Endothelial cell (in vitro differentiated cells): ENCODE data around the gene TAAR2. TPM values are rescaled to one million over a fixed set of nuclear protein-coding genes. Genes with fewer than 3 reads are reported as not detected.

ENCODE experiments used
- DNase-seq: peaks from one replicate; pipeline ENCODE4 v3.0.0; 2021; ENCODE audit warnings: low spot score
- H3K27ac Mint-ChIP-seq: one replicate; pipeline ENCODE4 v1.8.0; 2021; ENCODE audit warnings: mixed read lengths, inconsistent platforms; ENCODE audit not compliant: unreplicated experiment
- H3K27me3 Mint-ChIP-seq: one replicate; pipeline ENCODE4 v1.8.0; 2021; ENCODE audit warnings: mild to moderate bottlenecking, moderate library complexity, mixed read lengths, inconsistent platforms; ENCODE audit not compliant: unreplicated experiment
- H3K36me3 Mint-ChIP-seq: one replicate; pipeline ENCODE4 v1.8.0; 2021; ENCODE audit warnings: mild to moderate bottlenecking, low read depth, mixed read lengths, inconsistent platforms; ENCODE audit not compliant: unreplicated experiment
- H3K4me1 Mint-ChIP-seq: one replicate; pipeline ENCODE4 v1.8.0; 2021; ENCODE audit warnings: mild to moderate bottlenecking, mixed read lengths, inconsistent platforms; ENCODE audit not compliant: unreplicated experiment
- H3K4me3 Mint-ChIP-seq: one replicate; pipeline ENCODE4 v1.8.0; 2021; ENCODE audit warnings: mild to moderate bottlenecking, mixed read lengths, inconsistent platforms; ENCODE audit not compliant: unreplicated experiment
- H3K9me3 Mint-ChIP-seq: one replicate; pipeline ENCODE4 v1.8.0; 2021; ENCODE audit warnings: mixed read lengths, inconsistent platforms; ENCODE audit not compliant: unreplicated experiment
- total RNA-seq: library from RNA; stranded (reverse); fragmentation: NEBNext Ultra II Directional; extraction: Animal tissue kit (Norgen Biotek cat#: 25700); gene quantifications from one replicate; pipeline ENCODE4 v1.2.1, GENCODE V29; 2021; ENCODE audit not compliant: unreplicated experiment
- TF ChIP-seq, protein P1 (sequence below): fragments of 200-600 bp; sonication (generic); IDR thresholded peaks from one replicate; pipeline ENCODE4 v1.5.0; 2021; ENCODE audit warnings: antibody characterized with exemption; ENCODE audit not compliant: unreplicated experiment

Gene TAAR2
- total RNA-seq, 1 donor from 2014 or later, result not detected

DNA sequence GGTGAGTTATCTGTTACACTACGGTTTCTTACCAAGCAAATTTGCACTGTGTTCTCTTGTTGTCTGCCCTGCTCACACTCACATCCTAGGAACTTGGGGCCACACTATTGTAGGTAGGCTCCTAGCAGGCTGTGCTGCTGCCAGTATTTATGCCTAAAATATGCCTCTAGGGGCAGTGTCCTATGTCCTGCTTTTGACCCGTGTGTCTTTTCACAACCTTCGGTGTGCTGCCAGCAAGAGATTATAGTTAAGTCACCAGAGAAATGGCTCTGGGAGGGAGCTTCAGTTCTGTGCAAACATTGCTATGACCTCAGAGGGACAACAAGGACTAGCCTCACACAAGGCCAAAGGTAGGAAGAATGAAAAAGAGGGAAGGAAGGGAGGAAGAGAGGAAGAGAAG is 25.6 kb downstream of the TAAR2 start:
- H3K9me3 Mint-ChIP-seq, result no peaks in the 10 kb centered on the region
- no peak overlapping the region for H3K27ac Mint-ChIP-seq
- H3K27me3 Mint-ChIP-seq, result no peaks in the 10 kb centered on the region
- no peak overlapping the region for H3K4me3 Mint-ChIP-seq
- DNase-seq, result peak; percentile 7
- TF ChIP-seq, protein P1, sequence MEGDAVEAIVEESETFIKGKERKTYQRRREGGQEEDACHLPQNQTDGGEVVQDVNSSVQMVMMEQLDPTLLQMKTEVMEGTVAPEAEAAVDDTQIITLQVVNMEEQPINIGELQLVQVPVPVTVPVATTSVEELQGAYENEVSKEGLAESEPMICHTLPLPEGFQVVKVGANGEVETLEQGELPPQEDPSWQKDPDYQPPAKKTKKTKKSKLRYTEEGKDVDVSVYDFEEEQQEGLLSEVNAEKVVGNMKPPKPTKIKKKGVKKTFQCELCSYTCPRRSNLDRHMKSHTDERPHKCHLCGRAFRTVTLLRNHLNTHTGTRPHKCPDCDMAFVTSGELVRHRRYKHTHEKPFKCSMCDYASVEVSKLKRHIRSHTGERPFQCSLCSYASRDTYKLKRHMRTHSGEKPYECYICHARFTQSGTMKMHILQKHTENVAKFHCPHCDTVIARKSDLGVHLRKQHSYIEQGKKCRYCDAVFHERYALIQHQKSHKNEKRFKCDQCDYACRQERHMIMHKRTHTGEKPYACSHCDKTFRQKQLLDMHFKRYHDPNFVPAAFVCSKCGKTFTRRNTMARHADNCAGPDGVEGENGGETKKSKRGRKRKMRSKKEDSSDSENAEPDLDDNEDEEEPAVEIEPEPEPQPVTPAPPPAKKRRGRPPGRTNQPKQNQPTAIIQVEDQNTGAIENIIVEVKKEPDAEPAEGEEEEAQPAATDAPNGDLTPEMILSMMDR, result no peak
- H3K36me3 Mint-ChIP-seq, result no peaks in the 10 kb centered on the region
- H3K4me1 Mint-ChIP-seq, result no peaks in the 10 kb centered on the region

DNA sequence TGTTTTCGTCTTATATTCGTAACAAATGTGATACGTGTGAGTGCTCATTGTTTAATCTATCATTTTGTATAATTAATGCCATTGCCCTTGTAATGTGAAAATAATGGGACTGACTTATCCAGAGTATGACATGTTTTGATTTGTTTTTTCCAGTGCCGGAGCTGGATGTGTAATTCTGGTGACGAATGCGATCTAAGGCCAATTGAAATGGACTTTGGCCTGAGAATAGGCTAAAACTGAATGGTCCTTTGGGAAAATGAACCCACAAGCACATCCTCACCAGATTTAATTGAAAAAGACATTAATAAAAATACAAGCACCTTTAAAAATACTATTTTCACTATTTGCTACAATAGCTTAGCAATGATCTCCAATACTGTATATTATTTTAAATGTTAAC is 27.9 kb downstream of the TAAR2 start:
- no peaks in the 10 kb centered on the region for H3K36me3 Mint-ChIP-seq
- H3K4me1 Mint-ChIP-seq, result peaks cover 2% of the 10 kb centered on the region
- no peaks in the 10 kb centered on the region for H3K9me3 Mint-ChIP-seq
- no peak overlapping the region for H3K27ac Mint-ChIP-seq
- peaks cover 2% of the 10 kb centered on the region for H3K27me3 Mint-ChIP-seq
- DNase-seq, result no peak
- H3K4me3 Mint-ChIP-seq, result no peak overlapping the region
- TF ChIP-seq, protein P1, result no peak

DNA sequence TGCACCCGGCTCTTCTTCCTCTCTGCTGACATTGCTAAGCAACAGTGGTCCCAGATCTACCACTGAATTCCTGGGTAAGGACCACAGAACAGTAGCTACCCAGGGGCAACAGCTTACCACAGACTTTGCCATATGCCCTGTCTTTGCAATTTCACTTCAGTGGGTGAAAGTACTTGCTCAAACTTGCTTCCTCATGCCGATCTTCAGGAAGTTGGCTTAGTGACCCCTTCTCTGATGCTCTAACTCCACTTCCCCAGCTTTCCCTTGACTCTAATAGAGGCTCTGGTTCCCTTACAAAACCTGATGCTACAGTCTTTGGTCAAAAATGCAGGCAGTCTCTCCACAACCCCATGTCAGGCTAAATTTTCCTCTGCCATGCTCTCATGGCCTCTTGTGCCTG is 31.2 kb downstream of the TAAR2 start:
- H3K36me3 Mint-ChIP-seq, result no peaks in the 10 kb centered on the region
- DNase-seq, result no peak
- peaks cover 3% of the 10 kb centered on the region for H3K27me3 Mint-ChIP-seq
- H3K9me3 Mint-ChIP-seq, result no peaks in the 10 kb centered on the region
- H3K27ac Mint-ChIP-seq, result no peak overlapping the region
- H3K4me1 Mint-ChIP-seq, result peaks cover 2% of the 10 kb centered on the region
- no peak overlapping the region for H3K4me3 Mint-ChIP-seq
- TF ChIP-seq, protein P1, result no peak

DNA sequence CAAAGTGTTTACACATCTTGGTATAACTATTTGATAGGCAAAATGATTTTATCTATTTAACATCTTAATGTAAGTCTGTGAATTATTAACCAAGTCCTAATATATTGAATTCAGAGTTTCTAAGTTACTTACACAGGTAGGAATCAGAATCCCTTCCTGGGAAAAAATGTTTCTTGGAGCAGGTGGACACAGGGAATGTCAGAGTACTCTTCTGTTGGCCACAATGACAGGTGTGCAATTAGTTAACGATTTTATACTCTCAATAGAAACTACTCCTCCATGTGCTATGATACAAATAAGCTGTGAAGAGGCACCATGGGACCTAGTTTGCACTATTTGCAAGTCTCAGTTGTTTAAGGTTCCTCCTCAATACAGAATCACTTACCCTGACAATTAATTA is 33.7 kb downstream of the TAAR2 start:
- DNase-seq, result no peak
- TF ChIP-seq, protein P1, result no peak
- H3K9me3 Mint-ChIP-seq, result no peaks in the 10 kb centered on the region
- H3K27me3 Mint-ChIP-seq, result peaks cover 3% of the 10 kb centered on the region
- H3K36me3 Mint-ChIP-seq, result no peaks in the 10 kb centered on the region
- no peak overlapping the region for H3K27ac Mint-ChIP-seq
- no peak overlapping the region for H3K4me3 Mint-ChIP-seq
- H3K4me1 Mint-ChIP-seq, result peaks cover 2% of the 10 kb centered on the region

DNA sequence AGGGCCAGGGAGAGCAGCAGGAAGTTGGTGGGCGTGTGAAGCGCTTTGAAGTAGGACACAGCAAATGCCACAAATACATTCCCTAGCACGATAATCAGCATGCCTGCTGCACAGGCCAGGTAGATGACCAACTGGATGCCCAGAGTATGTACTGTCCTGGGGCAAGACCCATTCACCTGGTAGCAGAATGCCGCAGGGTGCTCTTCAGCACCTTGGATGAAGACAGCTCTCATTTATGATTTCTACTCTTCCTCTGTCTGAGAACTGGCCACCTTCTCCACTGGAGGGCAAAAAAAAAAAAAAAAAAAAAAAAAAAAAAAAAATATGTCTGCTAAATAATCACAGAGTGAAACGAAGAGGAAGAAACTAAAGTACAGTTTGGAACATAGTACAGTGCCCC is 34.6 kb downstream of the TAAR2 start, which contains the start of gene TAAR5:
TAAR5 (minus strand) TSS at position 288 of the 400 bp plus-strand sequence; CDS start at position 233, 55 bp downstream.
- peaks cover 2% of the 10 kb centered on the region for H3K4me1 Mint-ChIP-seq
- TF ChIP-seq, protein P1, result no peak
- H3K4me3 Mint-ChIP-seq, result no peak within 1 kb of the TSS
- no peak for DNase-seq
- no peaks in the 10 kb centered on the region for H3K9me3 Mint-ChIP-seq
- H3K27ac Mint-ChIP-seq, result no peak within 1 kb of the TSS
- no peaks in the 10 kb centered on the region for H3K36me3 Mint-ChIP-seq
- H3K27me3 Mint-ChIP-seq, result peaks cover 3% of the 10 kb centered on the region
